ENCODE measurements around the gene ANKRD13B.
"Not testable (repeated sequence)": the region's sequence is repeated elsewhere in the genome, so short reads cannot be mapped to it uniquely, and the experiment has no call there.

Gene ANKRD13B

GRCh38 chr17:29650396-29650795 lies 57.5 kb downstream of the ANKRD13B start:
- H3K9me3 ChIP-seq (ENCODE audit: low read length): no peaks in the 10 kb centered on the region
- H3K4me3 ChIP-seq (ENCODE audit: low read length): no peak overlapping the region
- H3K27me3 ChIP-seq (ENCODE audit: insufficient read depth, low read length): no peaks in the 10 kb centered on the region
- H3K4me1 ChIP-seq (ENCODE audit: insufficient read depth, low read length): no peaks in the 10 kb centered on the region
- H2AFZ ChIP-seq (ENCODE audit: low read depth, low read length): no peak overlapping the region
- H3K36me3 ChIP-seq (ENCODE audit: insufficient read depth, low read length): peaks cover 9% of the 10 kb centered on the region

GRCh38 chr17:29651913-29652312 lies 59.0 kb downstream of the ANKRD13B start:
- H3K9me3 ChIP-seq (ENCODE audit: low read length); H3K4me3 ChIP-seq (ENCODE audit: low read length); H3K27me3 ChIP-seq (ENCODE audit: insufficient read depth, low read length); H3K36me3 ChIP-seq (ENCODE audit: insufficient read depth, low read length); H2AFZ ChIP-seq (ENCODE audit: low read depth, low read length); H3K4me1 ChIP-seq (ENCODE audit: insufficient read depth, low read length): not testable (repeated sequence)

GRCh38 chr17:29652976-29653375 lies 60.0 kb downstream of the ANKRD13B start:
- Histone ChIP-seq H3K27me3 (ENCODE audit: insufficient read depth, low read length) (no peaks in the 10 kb centered on the region), H3K36me3 (ENCODE audit: insufficient read depth, low read length) (peaks cover 9% of the 10 kb centered on the region)

GRCh38 chr17:29653995-29654714 lies 61.2 kb downstream of the ANKRD13B start:
- Histone ChIP-seq H3K4me1 (ENCODE audit: insufficient read depth, low read length) (no peaks in the 10 kb centered on the region), H3K36me3 (ENCODE audit: insufficient read depth, low read length) (peaks cover 9% of the 10 kb centered on the region), H3K9me3 (ENCODE audit: low read length) (no peaks in the 10 kb centered on the region), H2AFZ (ENCODE audit: low read depth, low read length) (no peak overlapping the region), H3K27me3 (ENCODE audit: insufficient read depth, low read length) (no peaks in the 10 kb centered on the region), H3K4me3 (ENCODE audit: low read length) (no peak overlapping the region)

More at GRCh38 chr17:29652976-29653375, 60.0 kb downstream of the ANKRD13B start:
- Histone ChIP-seq H2AFZ (ENCODE audit: low read depth, low read length) (no peak overlapping the region), H3K4me3 (ENCODE audit: low read length) (no peak overlapping the region), H3K4me1 (ENCODE audit: insufficient read depth, low read length) (no peaks in the 10 kb centered on the region), H3K9me3 (ENCODE audit: low read length) (no peaks in the 10 kb centered on the region)

GRCh38 chr17:29655323-29655722 lies 62.4 kb downstream of the ANKRD13B start:
- no peak overlapping the region for H2AFZ ChIP-seq (ENCODE audit: low read depth, low read length)
- no peak overlapping the region for H3K4me3 ChIP-seq (ENCODE audit: low read length)
- peaks cover 6% of the 10 kb centered on the region for H3K36me3 ChIP-seq (ENCODE audit: insufficient read depth, low read length)
- no peaks in the 10 kb centered on the region for H3K27me3 ChIP-seq (ENCODE audit: insufficient read depth, low read length)
- H3K9me3 ChIP-seq (ENCODE audit: low read length): no peaks in the 10 kb centered on the region
- H3K4me1 ChIP-seq (ENCODE audit: insufficient read depth, low read length): no peaks in the 10 kb centered on the region

GRCh38 chr17:29659155-29659554 lies 66.2 kb downstream of the ANKRD13B start:
- H3K9me3 ChIP-seq (ENCODE audit: low read length): no peaks in the 10 kb centered on the region
- H3K36me3 ChIP-seq (ENCODE audit: insufficient read depth, low read length): peaks cover 4% of the 10 kb centered on the region
- no peaks in the 10 kb centered on the region for H3K27me3 ChIP-seq (ENCODE audit: insufficient read depth, low read length)
- H3K4me3 ChIP-seq (ENCODE audit: low read length): no peak overlapping the region
- H2AFZ ChIP-seq (ENCODE audit: low read depth, low read length): no peak overlapping the region
- no peaks in the 10 kb centered on the region for H3K4me1 ChIP-seq (ENCODE audit: insufficient read depth, low read length)

GRCh38 chr17:29661213-29661612 lies 68.3 kb downstream of the ANKRD13B start:
- Histone ChIP-seq H3K4me3 (ENCODE audit: low read length) (no peak overlapping the region), H3K9me3 (ENCODE audit: low read length) (no peaks in the 10 kb centered on the region)

GRCh38 chr17:29663155-29663554 lies 70.2 kb downstream of the ANKRD13B start:
- H3K9me3 ChIP-seq (ENCODE audit: low read length): no peaks in the 10 kb centered on the region
- H3K4me1 ChIP-seq (ENCODE audit: insufficient read depth, low read length): no peaks in the 10 kb centered on the region
- H3K27me3 ChIP-seq (ENCODE audit: insufficient read depth, low read length): no peaks in the 10 kb centered on the region
- no peak overlapping the region for H3K4me3 ChIP-seq (ENCODE audit: low read length)
- H3K36me3 ChIP-seq (ENCODE audit: insufficient read depth, low read length): peaks cover 14% of the 10 kb centered on the region
- no peak overlapping the region for H2AFZ ChIP-seq (ENCODE audit: low read depth, low read length)

More at GRCh38 chr17:29661213-29661612, 68.3 kb downstream of the ANKRD13B start:
- H3K4me1 ChIP-seq (ENCODE audit: insufficient read depth, low read length): no peaks in the 10 kb centered on the region
- H3K27me3 ChIP-seq (ENCODE audit: insufficient read depth, low read length): no peaks in the 10 kb centered on the region
- peaks cover 8% of the 10 kb centered on the region for H3K36me3 ChIP-seq (ENCODE audit: insufficient read depth, low read length)
- no peak overlapping the region for H2AFZ ChIP-seq (ENCODE audit: low read depth, low read length)
